Measurements from ENCODE around the gene SIRT3.

DNA sequence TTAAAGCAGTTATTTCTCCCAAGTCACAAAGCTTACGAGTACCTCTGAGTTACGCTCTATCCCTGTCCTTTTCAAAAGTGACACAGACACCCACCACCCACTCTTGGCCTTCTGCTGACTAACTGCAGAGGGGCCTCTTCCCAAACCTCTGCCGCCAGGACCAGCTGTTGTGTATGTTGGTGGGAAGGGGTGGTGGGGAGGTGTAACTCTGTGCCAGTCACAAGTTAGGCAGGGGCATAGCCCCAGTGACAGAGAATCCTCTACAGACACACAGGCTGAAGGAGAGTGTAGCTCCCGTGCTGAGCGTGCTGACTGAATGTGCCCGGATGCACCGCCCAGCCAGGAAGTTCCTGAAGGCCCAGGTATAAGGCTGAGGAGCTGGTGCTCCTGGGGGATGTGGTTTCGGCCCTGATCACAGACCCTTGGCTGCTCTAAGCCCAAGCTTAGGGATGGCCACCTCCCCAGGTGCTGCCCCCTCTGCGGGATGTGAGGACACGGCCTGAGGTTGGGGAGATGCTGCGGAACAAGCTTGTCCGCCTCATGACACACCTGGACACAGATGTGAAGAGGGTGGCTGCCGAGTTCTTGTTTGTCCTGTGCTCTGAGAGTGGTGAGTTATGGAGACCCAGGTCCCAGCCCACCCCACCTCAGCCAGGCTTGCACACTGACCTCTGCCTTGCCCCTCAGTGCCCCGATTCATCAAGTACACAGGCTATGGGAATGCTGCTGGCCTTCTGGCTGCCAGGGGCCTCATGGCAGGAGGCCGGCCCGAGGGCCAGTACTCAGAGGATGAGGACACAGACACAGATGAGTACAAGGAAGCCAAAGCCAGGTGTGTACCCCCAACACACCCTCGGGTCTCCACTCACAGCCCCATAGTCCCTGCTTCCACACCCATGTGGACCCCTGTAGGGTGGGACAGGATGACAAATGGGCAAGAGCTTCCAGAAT lies 23.7 kb downstream of the SIRT3 start:
- no peak for TF ChIP-seq EZH2 (optimal IDR thresholded peaks at IDR 0.05; ENCODE audit: low read depth, low read length)
- TF ChIP-seq, protein P1, sequence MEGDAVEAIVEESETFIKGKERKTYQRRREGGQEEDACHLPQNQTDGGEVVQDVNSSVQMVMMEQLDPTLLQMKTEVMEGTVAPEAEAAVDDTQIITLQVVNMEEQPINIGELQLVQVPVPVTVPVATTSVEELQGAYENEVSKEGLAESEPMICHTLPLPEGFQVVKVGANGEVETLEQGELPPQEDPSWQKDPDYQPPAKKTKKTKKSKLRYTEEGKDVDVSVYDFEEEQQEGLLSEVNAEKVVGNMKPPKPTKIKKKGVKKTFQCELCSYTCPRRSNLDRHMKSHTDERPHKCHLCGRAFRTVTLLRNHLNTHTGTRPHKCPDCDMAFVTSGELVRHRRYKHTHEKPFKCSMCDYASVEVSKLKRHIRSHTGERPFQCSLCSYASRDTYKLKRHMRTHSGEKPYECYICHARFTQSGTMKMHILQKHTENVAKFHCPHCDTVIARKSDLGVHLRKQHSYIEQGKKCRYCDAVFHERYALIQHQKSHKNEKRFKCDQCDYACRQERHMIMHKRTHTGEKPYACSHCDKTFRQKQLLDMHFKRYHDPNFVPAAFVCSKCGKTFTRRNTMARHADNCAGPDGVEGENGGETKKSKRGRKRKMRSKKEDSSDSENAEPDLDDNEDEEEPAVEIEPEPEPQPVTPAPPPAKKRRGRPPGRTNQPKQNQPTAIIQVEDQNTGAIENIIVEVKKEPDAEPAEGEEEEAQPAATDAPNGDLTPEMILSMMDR (IDR thresholded peaks at IDR 0.05; ENCODE audit: low read length) = no peak
